Brain microvascular endothelial cell (primary cell): Measurements from ENCODE around the gene PHF21B.
"Not testable (repeated sequence)": the region's sequence is repeated elsewhere in the genome, so short reads cannot be mapped to it uniquely, and the experiment has no call there.

ENCODE experiments used
- DNase-seq: peaks from one replicate; pipeline ENCODE4 v3.0.0-alpha.2; 2020
- H3K27ac ChIP-seq: fragments of 250-450 bp; sonication (Bioruptor Pico); 2 replicates; pipeline ENCODE4 v1.5.1; 2020; ENCODE audit warnings: mild to moderate bottlenecking, moderate library complexity
- H3K27me3 ChIP-seq: fragments of 250-450 bp; sonication (Bioruptor Pico); replicated peaks from 2 replicates; pipeline ENCODE4 v1.5.1; 2020; ENCODE audit warnings: mild to moderate bottlenecking
- H3K36me3 ChIP-seq: fragments of 250-450 bp; sonication (Bioruptor Pico); replicated peaks from 2 replicates; pipeline ENCODE4 v1.5.1; 2020; ENCODE audit warnings: mild to moderate bottlenecking
- H3K4me3 ChIP-seq: 2 replicates; pipeline ENCODE4 v1.5.1; 2011; ENCODE audit warnings: low read depth, mild to moderate bottlenecking, control low read depth, low read length, moderate library complexity
- in situ Hi-C: cut with HindIII; loops from 2 replicates; pipeline ENCODE4 v1.10.0; 2017; ENCODE audit warnings: low sequenced_read_pairs, low pct_ligation_motif_present
- TF ChIP-seq, protein P1 (sequence below): IDR thresholded peaks from 2 replicates; pipeline ENCODE4 v1.5.1; 2011; ENCODE audit warnings: low read depth, mild to moderate bottlenecking, moderate library complexity, low read length, control low read depth, inconsistent platforms; ENCODE audit errors: missing control alignments

The PHF21B gene

DNA sequence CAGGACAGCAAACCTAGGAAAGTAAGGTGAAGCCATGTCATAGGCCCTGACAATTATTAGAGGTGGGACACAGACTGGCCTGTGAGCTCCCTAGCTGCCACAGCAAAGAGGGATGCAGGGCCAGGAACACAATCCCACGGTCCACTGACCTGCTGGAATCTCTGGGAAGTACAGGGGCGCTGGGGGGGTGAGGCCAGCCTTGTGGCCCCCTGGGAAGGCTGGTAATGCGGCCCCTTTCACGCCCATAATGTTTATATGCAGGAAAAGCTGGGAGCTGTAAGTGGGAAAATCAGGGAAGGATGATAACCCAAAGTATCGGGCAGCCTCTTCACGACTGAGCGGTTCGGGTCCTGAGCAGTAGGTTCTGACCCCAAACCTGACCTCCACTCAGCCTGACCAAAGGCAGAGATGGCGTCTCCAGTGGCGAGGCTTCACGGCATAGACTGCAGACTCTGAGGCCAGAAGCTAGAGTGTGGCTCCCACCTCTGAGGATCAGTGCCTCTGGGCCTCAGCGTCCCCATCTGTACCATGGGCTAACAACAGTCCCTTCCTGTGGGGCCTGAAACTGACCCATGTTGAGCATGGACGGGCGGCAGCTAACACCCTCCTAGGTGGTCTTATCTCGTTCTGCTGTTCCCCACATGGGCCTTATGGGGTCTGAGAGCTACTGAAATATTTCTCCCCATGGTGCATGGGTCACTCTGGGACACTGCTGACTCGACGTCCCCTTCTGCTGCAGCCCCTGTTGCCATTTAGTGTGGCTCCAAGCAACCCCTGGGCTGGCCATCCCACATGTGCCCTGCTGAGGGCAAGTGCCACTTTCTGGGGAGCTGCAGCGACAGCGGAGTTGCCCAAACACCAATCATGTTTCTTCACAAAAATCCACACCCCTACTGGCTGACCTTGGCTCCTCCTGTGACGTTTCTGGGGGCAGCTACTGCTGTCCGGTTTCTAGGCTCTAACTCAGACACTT, 101.8 kb downstream of the PHF21B start:
- H3K27me3 ChIP-seq = no peaks in the 10 kb centered on the region
- no peaks in the 10 kb centered on the region for H3K36me3 ChIP-seq
- in situ Hi-C loops = no loop called here
- no peak overlapping the region for H3K27ac ChIP-seq
- H3K4me3 ChIP-seq = no peak overlapping the region
- no peak for DNase-seq
- TF ChIP-seq, protein P1, sequence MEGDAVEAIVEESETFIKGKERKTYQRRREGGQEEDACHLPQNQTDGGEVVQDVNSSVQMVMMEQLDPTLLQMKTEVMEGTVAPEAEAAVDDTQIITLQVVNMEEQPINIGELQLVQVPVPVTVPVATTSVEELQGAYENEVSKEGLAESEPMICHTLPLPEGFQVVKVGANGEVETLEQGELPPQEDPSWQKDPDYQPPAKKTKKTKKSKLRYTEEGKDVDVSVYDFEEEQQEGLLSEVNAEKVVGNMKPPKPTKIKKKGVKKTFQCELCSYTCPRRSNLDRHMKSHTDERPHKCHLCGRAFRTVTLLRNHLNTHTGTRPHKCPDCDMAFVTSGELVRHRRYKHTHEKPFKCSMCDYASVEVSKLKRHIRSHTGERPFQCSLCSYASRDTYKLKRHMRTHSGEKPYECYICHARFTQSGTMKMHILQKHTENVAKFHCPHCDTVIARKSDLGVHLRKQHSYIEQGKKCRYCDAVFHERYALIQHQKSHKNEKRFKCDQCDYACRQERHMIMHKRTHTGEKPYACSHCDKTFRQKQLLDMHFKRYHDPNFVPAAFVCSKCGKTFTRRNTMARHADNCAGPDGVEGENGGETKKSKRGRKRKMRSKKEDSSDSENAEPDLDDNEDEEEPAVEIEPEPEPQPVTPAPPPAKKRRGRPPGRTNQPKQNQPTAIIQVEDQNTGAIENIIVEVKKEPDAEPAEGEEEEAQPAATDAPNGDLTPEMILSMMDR = no peak

DNA sequence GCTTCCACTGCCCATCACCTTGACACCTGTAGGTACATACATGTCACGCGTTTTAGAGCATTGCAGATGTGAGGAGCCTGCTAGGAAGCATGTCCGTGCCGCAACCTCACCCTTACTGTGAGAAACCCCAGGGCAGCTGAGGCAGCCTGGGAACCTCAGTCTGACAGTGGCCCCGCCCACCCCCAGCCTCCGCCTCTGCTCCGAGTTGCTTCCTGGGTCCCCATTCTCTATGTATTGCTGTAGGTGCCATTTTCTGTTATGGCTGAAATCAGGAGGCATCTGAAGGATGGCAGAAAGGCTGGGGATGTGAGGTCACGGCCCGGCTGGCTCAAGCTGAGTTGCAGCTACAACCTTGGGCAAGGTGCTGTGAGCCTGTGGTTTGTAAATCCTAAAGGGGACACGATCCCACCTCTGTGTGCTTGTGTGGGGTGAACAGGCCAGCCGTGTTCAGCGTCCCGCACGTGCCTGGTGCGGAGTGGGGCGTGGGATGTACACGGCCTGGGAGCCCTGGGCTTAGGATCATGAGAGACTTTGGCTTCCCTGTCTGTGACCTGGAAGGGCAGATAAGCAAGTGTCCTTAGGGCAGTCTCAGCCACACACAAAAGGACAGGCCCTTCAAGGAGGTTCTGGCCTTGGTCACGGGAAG, 102.7 kb downstream of the PHF21B start:
- Histone ChIP-seq H3K4me3 (no peak overlapping the region), H3K27me3 (no peaks in the 10 kb centered on the region), H3K36me3 (no peaks in the 10 kb centered on the region), H3K27ac (no peak overlapping the region)
- in situ Hi-C loops = no loop called here
- no peak for DNase-seq
- TF ChIP-seq, protein P1 = no peak

DNA sequence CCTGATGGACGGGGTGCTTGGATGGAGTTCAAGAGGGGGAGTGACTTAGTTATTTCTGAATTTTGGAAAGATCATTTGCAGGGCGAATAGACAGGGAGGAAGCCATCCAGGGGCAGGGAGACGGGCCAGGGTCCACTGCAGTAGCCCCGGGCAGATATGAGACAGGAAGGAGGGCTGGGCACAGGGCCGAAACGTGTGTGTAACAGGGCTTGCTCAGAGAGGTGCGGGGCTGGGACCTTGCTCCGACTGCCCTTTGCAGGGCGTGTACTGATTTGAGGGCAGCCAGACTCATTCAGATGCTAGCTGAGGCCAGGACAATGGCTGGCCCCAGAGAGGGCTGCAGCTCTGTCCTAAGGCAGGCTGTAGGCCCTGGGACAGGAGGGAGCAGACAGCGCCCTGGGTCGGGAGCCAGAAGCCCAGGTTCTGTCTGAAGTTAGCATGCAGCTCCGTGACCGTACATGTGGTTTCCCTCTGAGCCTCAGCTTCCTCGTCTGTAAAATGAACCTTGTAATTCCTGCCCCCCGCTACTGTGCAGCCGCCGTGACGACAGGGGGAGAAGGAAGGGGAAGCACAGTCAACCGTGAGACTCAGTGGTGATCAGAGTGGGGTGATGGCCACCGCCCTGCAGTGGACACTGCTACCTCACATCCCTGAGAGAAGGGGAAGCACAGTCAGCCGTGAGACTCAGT, 103.4 kb downstream of the PHF21B start:
- Histone ChIP-seq H3K4me3 (no peak overlapping the region), H3K27ac (no peak overlapping the region), H3K27me3 (no peaks in the 10 kb centered on the region), H3K36me3 (no peaks in the 10 kb centered on the region)
- no peak for DNase-seq
- in situ Hi-C loops = no loop called here
- TF ChIP-seq, protein P1 = no peak

DNA sequence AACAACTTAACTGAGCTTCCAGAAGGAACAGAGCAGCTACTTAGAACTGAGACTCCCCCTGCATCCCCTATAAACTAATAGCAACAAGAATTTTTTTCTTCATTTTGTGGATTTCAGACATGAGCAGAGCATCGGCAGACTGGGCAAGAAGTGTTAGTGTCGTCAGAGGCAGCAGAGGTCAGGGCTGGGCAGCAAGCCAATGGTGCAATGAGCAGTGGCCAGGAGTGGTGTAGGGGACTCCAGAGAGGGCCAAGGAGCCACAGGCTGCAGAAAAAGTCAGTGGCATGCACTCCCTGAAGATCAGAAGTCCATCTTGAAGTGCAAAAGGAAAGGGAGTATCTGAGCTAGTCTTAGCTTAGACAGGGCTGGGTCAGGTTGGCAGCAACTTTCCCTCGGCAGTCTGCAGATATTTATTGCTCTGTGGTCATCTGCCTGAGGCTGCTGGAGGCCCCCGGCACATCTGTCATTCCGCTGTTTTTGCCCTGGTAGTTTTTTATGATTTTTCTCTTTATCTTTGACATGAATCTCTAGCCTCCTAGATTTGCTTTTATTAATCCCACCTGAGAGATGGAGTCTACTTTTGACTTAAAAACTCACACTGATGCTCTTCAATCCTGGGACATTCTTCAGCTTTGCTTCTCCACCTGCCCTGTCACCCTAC, 105.2 kb downstream of the PHF21B start:
- H3K27me3 ChIP-seq, H3K36me3 ChIP-seq, DNase-seq, H3K4me3 ChIP-seq, H3K27ac ChIP-seq, in situ Hi-C loops: not testable (repeated sequence)

DNA sequence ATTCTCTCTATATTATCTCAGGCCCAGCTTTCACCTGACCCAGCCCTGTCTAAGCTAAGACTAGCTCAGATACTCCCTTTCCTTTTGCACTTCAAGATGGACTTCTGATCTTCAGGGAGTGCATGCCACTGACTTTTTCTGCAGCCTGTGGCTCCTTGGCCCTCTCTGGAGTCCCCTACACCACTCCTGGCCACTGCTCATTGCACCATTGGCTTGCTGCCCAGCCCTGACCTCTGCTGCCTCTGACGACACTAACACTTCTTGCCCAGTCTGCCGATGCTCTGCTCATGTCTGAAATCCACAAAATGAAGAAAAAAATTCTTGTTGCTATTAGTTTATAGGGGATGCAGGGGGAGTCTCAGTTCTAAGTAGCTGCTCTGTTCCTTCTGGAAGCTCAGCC, 106.6 kb downstream of the PHF21B start:
- H3K4me3 ChIP-seq, in situ Hi-C loops, H3K36me3 ChIP-seq, DNase-seq, H3K27me3 ChIP-seq, H3K27ac ChIP-seq: not testable (repeated sequence)

DNA sequence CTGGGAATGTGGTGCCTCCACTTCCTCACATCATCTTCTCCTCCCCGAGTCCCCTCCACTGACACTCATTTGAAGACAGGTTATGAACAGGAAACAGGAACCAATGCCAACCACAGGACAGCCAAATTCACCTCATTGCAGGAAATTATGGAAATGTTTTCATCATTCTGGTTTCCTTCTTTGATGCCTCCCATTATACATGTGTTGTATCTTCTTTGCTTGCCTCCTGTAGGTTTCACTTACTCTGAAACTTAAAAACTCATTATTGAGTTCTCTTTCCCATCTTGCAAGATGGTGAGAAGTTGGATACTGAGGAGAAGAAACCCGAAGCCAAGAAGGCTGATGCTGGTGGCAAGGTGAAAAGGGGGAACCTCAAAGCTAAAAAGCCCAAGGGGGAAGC, 108.5 kb downstream of the PHF21B start:
- Histone ChIP-seq H3K27me3 (no peaks in the 10 kb centered on the region), H3K36me3 (no peaks in the 10 kb centered on the region), H3K27ac (no peak overlapping the region), H3K4me3 (no peak overlapping the region)
- in situ Hi-C loops = no loop called here
- DNase-seq = no peak
- TF ChIP-seq, protein P1 = no peak
